HepG2 (cell line): ENCODE measurements around the gene STBD1. TPM values are rescaled to one million over a fixed set of nuclear protein-coding genes. Genes with fewer than 3 reads are reported as not detected.

Experiments used
- AHDC1 ChIP-seq: sonication (generic); formaldehyde crosslinking; IDR thresholded peaks from 2 replicates; pipeline ENCODE4 v1.5.1; 2020; ENCODE audit warnings: mild to moderate bottlenecking, missing genetic modification reagents, borderline replicate concordance
- EP300 ChIP-seq, 3 experiments: sonication (generic) in 1 of 3; formaldehyde crosslinking in 1 of 3; IDR thresholded peaks; 2 replicates each; pipeline versions ENCODE4 v1.5.1 to v1.6.1; 2011 to 2020; ENCODE audit warnings: low read depth in 2 of 3, low read length in 2 of 3, borderline replicate concordance in 1 of 3, improper control_type of control experiment in 1 of 3, mild to moderate bottlenecking in 1 of 3, missing genetic modification reagents in 1 of 3, moderate library complexity in 1 of 3
- FOXP1 ChIP-seq, 2 experiments: fragments of 450-650 bp in 1 of 2; IDR thresholded peaks; 2 replicates each; pipeline ENCODE4 v1.6.1; 2017 to 2018; ENCODE audit warnings: antibody characterized with exemption in 1 of 2
- GABPA ChIP-seq, 2 experiments: IDR thresholded peaks; 2 replicates each; pipeline ENCODE4 v1.6.1; 2011 to 2016; ENCODE audit warnings: low read depth in 2 of 2, low read length in 1 of 2, missing biosample characterization in 1 of 2, missing genetic modification characterization in 1 of 2
- HMG20A ChIP-seq: IDR thresholded peaks from 2 replicates; pipeline ENCODE4 v1.6.1; 2016; ENCODE audit warnings: borderline replicate concordance
- NCOA2 ChIP-seq: sonication (generic); formaldehyde crosslinking; IDR thresholded peaks from 2 replicates; pipeline ENCODE4 v1.8.0; 2022; ENCODE audit warnings: inconsistent platforms
- POGZ ChIP-seq: sonication (generic); formaldehyde crosslinking; IDR thresholded peaks from 2 replicates; pipeline ENCODE4 v1.4.0; 2020; ENCODE audit warnings: mild to moderate bottlenecking, missing genetic modification reagents
- PRMT3 ChIP-seq: sonication (generic); formaldehyde crosslinking; IDR thresholded peaks from 2 replicates; pipeline ENCODE4 v1.8.1; 2022; ENCODE audit warnings: low read depth, mild to moderate bottlenecking, moderate library complexity, missing genetic modification reagents, borderline replicate concordance
- SALL1 ChIP-seq: sonication (generic); formaldehyde crosslinking; IDR thresholded peaks from 2 replicates; pipeline ENCODE4 v1.8.0; 2022; ENCODE audit warnings: mild to moderate bottlenecking, missing genetic modification reagents
- ZBTB33 ChIP-seq: sonication (generic); formaldehyde crosslinking; IDR thresholded peaks from 2 replicates; pipeline ENCODE4 v1.4.0; 2020; ENCODE audit warnings: missing genetic modification reagents
- ZNF609 ChIP-seq: sonication (generic); formaldehyde crosslinking; IDR thresholded peaks from 2 replicates; pipeline ENCODE4 v1.4.0; 2020; ENCODE audit warnings: mild to moderate bottlenecking, missing genetic modification reagents, borderline replicate concordance
- polyA plus RNA-seq, 8 experiments: library from polyadenylated mRNA; depleted of rRNA in 3 of 8; stranded (reverse) in 7 of 8; unstranded in 1 of 8; fragments of >200 nt; fragmentation: Illumina TruSeq in 4 of 8; extraction: Trizol in 4 of 8; gene quantifications; 2 replicates each; pipeline versions ENCODE4 v1.2.1 to v1.2.3, GENCODE V29; 2011 to 2016; ENCODE audit warnings: low read depth in 4 of 8, missing spikeins in 1 of 8, mixed read lengths in 1 of 8; ENCODE audit not compliant: insufficient read depth in 1 of 8
- total RNA-seq, 5 experiments: library from RNA; depleted of rRNA; stranded (reverse); fragments of >200 nt; fragmentation: Illumina TruSeq; extraction: Trizol; gene quantifications; 2 replicates each; pipeline ENCODE4 v1.2.3, GENCODE V29; 2016; ENCODE audit warnings: low read depth in 1 of 5

The STBD1 gene
- total and polyA plus RNA-seq, 2 of the 13 experiments (the other 11 are each of a cell fraction or from before 2014, with no cell fraction given), result 2.8 to 4.3 TPM

GRCh38 chr4:76272073-76272472 lies 34.5 kb upstream of the STBD1 start (continued):
- no peak for TF ChIP-seq ZBTB33 (CRISPR knock-in tag)
- TF ChIP-seq NCOA2 (CRISPR knock-in tag), result peak; percentile 38; the same call in 1 of the 2 replicates
- TF ChIP-seq POGZ (CRISPR knock-in tag), result peak; percentile 25; the same call in 1 of the 2 replicates
- TF ChIP-seq ZNF609 (CRISPR knock-in tag), result peak; percentile 53; the same call in 1 of the 2 replicates
- TF ChIP-seq GABPA (IDR thresholded peaks at IDR 0.05; ENCODE audit: low read depth, low read length), result no peak
- TF ChIP-seq GABPA (CRISPR knock-in tag; IDR thresholded peaks at IDR 0.05; ENCODE audit: low read depth), result 0 out of 2 replicates have a peak, but pooled peaks have one; percentile 34
- TF ChIP-seq HMG20A (CRISPR knock-in tag), result peak; percentile 86; the same call in 1 of the 2 replicates
- TF ChIP-seq FOXP1 (IDR thresholded peaks at IDR 0.05), result no peak
- TF ChIP-seq FOXP1 (CRISPR knock-in tag; IDR thresholded peaks at IDR 0.05), result peak; percentile 88
- peak; percentile 80; the same call in 1 of the 2 replicates for TF ChIP-seq AHDC1 (CRISPR knock-in tag)
- TF ChIP-seq PRMT3, result no peak
- peak; percentile 13; the same call in 1 of the 2 replicates for TF ChIP-seq SALL1 (CRISPR knock-in tag)
- TF ChIP-seq EP300 (IDR thresholded peaks at IDR 0.05; ENCODE audit: low read depth in 2 of 2, low read length in 2 of 2), result peak in 1 of 2 experiments; percentile 67; a peak in 1 of 4 replicates
- no peak for TF ChIP-seq EP300 (CRISPR knock-in tag; IDR thresholded peaks at IDR 0.05; ENCODE audit: borderline replicate concordance)
